ENCODE data around the gene ZBTB20.

Gene ZBTB20

DNA sequence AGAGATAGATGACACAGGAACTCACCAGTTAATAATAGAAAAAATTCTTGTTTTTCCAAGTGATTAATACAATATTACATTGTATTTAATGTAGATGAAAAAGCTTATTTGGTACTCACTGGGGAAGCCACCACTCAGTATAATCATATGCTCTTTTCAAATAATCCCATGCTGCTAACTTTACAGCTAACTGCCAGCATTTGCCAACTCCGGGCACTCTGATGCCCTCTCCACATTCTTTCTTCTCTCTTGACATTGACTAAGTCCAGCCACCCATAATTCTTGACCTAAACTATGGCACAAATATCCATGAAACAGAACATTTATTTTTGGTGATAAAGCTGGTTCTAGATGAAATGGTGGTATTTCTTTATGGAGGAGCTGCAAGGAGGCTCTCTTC, 384.9 kb downstream of the ZBTB20 start:
- DNase-seq (ENCODE audit: low read depth), result no peak

GRCh38 chr3:114760679-114761078, 386.4 kb downstream of the ZBTB20 start:
- DNase-seq (ENCODE audit: low read depth), result no peak

- peak; percentile 66 for DNase-seq (ENCODE audit: low read depth)
Observed at GRCh38 chr3:114758831-114759699, 388.0 kb downstream of the ZBTB20 start.

DNA sequence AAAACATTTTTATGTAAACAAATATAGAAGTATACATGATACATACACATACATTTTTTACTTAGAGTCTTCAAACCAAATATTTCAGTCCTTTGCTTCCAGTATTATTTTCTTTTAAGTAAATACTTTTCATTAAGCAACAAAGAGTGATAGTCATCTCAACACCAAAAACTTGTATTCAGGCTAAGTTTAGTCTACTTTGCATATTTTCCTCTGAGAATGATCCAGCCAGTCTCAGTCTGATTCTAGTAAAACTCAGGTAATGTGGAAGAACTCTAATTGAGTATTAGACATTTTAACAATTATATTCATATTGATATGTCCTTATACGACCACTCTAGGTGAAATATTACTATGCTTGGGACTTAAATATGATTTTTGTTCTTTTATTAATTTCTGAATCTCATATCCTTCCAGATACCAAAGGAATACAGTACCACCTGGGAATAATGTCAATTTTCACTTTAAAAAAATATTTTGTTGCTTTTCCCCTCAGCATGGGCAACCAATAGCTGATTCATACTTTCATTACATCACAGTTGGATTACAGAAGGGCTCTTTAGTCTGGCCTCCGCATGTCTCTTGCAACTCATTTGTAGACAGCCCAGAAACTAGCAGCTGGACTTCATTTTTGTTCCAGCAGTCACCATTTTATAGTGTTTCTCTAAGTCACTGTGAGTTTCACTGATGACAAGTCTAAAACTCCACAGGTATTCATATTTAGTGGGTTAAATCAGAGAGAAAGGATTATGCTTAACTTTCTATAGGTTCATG, 390.4 kb downstream of the ZBTB20 start:
- peak; percentile 51 for DNase-seq (ENCODE audit: low read depth)

- no peak for DNase-seq (ENCODE audit: low read depth)
Observed at GRCh38 chr3:114746502-114746901, 400.6 kb downstream of the ZBTB20 start.

DNA sequence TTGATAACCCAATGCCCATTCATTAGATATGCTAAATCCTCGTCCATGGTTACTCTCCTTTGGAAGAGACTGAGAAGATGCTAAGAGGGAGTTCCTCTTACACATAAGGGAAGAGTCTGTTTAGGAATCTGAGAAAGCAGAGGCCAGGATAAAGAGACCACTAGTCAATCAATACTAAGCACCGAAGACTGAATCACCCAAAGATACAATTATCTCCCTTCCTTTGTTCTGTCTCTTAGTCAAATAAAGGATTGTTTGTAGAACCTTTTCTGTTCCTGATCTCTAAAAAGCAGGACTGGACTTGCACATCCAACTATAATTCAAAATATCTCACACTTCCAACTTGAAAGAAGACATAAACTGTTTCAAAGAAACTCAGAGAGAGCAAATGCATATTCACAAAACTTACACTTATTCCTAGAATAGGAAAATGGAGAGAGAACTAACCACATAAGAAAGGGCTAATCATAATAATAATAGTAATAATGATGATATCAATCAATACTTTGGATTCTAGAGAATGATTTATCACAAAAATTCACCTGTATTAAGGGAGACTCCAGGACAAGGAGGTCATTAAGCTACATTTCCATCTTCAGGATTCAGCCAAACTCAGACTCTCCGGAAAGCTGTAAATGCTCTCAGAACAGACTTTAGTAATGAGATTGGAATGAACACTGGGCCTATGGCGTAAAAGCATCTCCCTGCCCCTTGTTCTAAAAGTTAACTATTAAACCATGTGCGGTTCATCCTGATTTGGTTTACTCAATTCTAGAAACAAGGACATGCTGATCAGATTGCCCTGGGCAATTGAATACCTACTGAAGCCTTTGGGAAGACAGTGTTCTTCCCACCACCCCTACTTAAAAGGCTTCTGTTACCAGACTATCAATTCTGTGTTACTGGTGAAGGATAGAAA, 401.5 kb downstream of the ZBTB20 start:
- peak; percentile 34 for DNase-seq (ENCODE audit: low read depth)

- DNase-seq (ENCODE audit: low read depth), result no peak
Observed at GRCh38 chr3:114743746-114744485, 403.2 kb downstream of the ZBTB20 start.

DNA sequence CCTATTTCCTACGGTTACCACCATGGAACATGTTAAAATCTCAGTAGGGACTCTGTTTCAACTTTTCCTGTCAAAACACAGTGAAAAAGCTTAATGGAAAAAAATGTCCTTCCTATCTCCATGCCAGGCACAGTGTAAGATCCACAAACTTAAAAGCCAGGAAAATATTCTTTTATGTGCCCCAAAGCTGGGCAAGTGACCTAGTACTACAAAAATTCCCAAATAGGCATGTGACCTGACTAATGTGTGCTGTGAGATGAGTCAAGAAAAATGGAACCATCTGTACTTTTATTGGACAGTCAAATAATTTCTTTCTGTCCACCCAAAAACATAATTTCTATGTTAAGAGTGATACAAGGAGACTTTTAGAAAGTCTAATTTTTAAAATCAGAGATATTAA, 406.0 kb downstream of the ZBTB20 start:
- DNase-seq (ENCODE audit: low read depth), result peak; percentile 43

GRCh38 chr3:114739627-114740026, 407.5 kb downstream of the ZBTB20 start:
- no peak for DNase-seq (ENCODE audit: low read depth)

DNA sequence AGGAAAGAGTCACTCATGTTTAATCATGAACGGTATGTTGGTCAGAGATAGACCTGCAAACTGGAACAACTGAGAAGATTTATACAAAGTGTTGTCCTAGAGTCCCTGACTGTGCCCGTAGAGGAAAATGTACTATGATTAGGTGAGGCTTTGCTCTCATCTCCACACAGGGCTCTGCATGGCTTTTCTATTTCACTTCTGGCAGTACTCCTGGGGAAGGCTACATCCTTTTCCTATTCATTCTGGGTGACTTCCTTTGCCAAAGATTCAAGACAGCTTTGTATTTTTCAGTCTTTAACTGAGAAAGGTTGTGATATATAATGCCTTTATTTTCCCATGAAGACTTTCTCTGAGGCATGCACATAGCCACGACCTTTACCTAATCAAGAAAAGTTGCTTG, 414.7 kb downstream of the ZBTB20 start:
- DNase-seq (ENCODE audit: low read depth), result no peak

DNA sequence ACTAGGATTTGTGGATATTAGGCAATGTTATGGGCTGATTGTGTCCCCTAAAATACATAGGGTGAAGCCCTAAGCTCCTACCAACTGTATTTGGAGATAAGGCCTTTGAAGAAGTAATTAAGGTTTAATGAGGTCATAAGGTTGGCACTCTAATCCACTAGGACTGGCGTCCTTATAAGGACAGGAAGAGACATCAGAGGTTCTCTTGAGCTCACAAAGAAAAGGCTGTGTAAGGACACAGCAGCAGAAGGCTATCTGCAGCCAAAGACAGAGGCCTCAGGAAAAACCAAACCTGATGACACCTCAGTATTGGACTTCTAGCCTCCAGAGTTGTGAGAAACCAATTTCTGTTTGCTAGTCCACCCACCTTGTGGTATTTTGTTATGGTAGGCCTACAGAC, 416.7 kb downstream of the ZBTB20 start:
- no peak for DNase-seq (ENCODE audit: low read depth)

GRCh38 chr3:114727373-114727772, 419.7 kb downstream of the ZBTB20 start:
- DNase-seq (ENCODE audit: low read depth), result no peak

- no peak for DNase-seq (ENCODE audit: low read depth)
Observed at GRCh38 chr3:114725966-114726365, 421.1 kb downstream of the ZBTB20 start.

- DNase-seq (ENCODE audit: low read depth), result no peak
Observed at GRCh38 chr3:114722530-114722929, 424.6 kb downstream of the ZBTB20 start.

GRCh38 chr3:114721864-114722263, 425.2 kb downstream of the ZBTB20 start:
- DNase-seq (ENCODE audit: low read depth), result no peak

DNA sequence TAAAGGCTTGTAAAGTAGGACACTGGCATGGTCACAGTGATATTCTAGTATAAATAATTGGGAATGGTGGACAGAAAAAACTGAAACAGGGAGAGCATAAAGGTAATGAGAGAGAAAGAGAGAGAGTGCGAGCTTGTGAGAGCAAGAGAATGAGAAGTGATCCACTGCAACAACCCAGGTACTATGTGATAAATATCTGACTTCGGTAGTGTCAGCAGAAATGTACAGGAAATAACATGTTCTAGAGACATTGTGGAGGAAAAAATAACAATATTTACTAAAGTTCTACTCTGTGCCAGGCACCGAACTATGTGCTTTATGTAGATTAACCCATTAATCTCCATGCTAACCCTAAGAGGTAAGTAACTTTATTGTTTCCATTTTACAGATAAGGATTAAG, 425.9 kb downstream of the ZBTB20 start:
- DNase-seq (ENCODE audit: low read depth), result no peak

GRCh38 chr3:114718898-114719210, 428.2 kb downstream of the ZBTB20 start:
- no peak for DNase-seq (ENCODE audit: low read depth)

DNA sequence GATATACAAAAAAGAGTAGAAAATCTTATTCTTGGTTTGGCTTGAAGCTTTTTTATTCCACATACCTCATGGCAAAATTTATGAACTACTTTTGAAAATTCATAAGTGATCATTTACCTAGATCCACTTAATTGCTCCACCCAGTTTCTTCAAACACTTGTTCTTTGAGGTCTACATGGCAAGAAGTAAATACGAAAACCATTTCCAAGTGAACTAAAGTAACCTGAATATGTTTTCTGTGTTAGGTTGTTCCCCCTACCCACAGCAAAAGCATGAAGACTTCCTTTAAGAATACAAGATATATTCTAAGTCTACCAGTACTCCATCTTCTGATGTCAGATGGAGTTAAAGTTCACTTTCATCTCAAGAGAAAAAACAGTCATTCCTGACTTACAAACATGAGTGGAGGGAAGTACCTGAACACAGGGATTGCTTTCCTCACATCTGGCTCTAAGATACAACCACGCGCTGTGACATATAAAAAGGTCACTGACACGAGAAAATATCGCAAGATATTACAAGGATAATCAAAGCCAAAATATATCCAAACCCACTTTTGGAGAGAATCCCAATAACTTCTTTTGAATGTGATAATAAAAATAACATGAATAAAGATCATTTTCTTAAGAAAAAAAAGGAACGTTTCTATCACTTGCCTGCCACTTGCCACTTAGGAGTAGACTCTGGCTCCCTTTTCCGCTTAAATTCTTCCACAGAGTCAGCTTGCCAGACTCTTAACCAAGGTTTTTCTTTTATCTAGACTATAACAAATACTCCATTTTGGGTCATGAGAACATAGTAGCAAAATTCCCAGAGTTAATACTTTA, 428.8 kb downstream of the ZBTB20 start:
- no peak for DNase-seq (ENCODE audit: low read depth)

- no peak for DNase-seq (ENCODE audit: low read depth)
Observed at GRCh38 chr3:114716916-114717315, 430.2 kb downstream of the ZBTB20 start.

GRCh38 chr3:114716126-114716525, 431.0 kb downstream of the ZBTB20 start:
- DNase-seq (ENCODE audit: low read depth), result no peak

- DNase-seq (ENCODE audit: low read depth), result no peak
Observed at GRCh38 chr3:114714957-114715460, 432.1 kb downstream of the ZBTB20 start.

All from stromal cell of bone marrow (primary cell).